K562 (cell line): ENCODE measurements around the gene MCL1. TPM values are rescaled to one million over a fixed set of nuclear protein-coding genes. Genes with fewer than 3 reads are reported as not detected.

Source experiments
- ATF4 ChIP-seq: fragments of 450-650 bp; formaldehyde crosslinking; IDR thresholded peaks from 2 replicates; pipeline ENCODE4 v1.4.0; 2022; ENCODE audit warnings: mild to moderate bottlenecking, moderate library complexity
- CBX1 ChIP-seq: sonication (generic); IDR thresholded peaks from 2 replicates; pipeline ENCODE4 v1.6.1; 2016; ENCODE audit warnings: antibody characterized with exemption, low read depth, mild to moderate bottlenecking
- CSDE1 ChIP-seq, 2 experiments: fragments of 450-650 bp; IDR thresholded peaks; 2 replicates each; pipeline ENCODE4 v1.6.1; 2016; ENCODE audit warnings: mild to moderate bottlenecking in 1 of 2
- ETV6 ChIP-seq, 3 experiments: fragments of 150-350 bp in 1 of 3; sonication (generic) in 1 of 3; formaldehyde crosslinking in 1 of 3; IDR thresholded peaks; 2 replicates each; pipeline versions ENCODE4 v1.6.1 to v1.8.0; 2014 to 2022; ENCODE audit warnings: borderline replicate concordance in 2 of 3, low read depth in 2 of 3, antibody characterized with exemption in 1 of 3, low read length in 1 of 3, mild to moderate bottlenecking in 1 of 3, missing genetic modification reagents in 1 of 3
- GTF2F1 ChIP-seq: IDR thresholded peaks from 2 replicates; pipeline ENCODE4 v1.6.1; 2011; ENCODE audit warnings: low read depth, low read length, improper control_type of control experiment
- JUN ChIP-seq, 2 experiments: sonication (generic) in 1 of 2; formaldehyde crosslinking in 1 of 2; IDR thresholded peaks; 2 replicates each; pipeline versions ENCODE4 v1.6.1 to v1.8.0; 2012 to 2022; ENCODE audit warnings: borderline replicate concordance in 2 of 2, mild to moderate bottlenecking in 2 of 2, improper control_type of control experiment in 1 of 2, low read depth in 1 of 2, low read length in 1 of 2, missing genetic modification reagents in 1 of 2
- MTA3 ChIP-seq: fragments of 450-650 bp; formaldehyde crosslinking; IDR thresholded peaks from 2 replicates; pipeline ENCODE4 v1.6.1; 2017; ENCODE audit warnings: mild to moderate bottlenecking, borderline replicate concordance
- MYBL2 ChIP-seq, 2 experiments: fragments of 450-650 bp in 1 of 2; sonication (generic) in 1 of 2; formaldehyde crosslinking in 1 of 2; IDR thresholded peaks; 2 replicates each; pipeline versions ENCODE4 v1.6.1 to v1.8.1; 2017 to 2022; ENCODE audit warnings: borderline replicate concordance in 1 of 2, inconsistent platforms in 1 of 2, low read depth in 1 of 2, mild to moderate bottlenecking in 1 of 2, missing genetic modification reagents in 1 of 2, moderate library complexity in 1 of 2
- TOE1 ChIP-seq, 2 experiments: fragments of 450-650 bp in 1 of 2; sonication (generic) in 1 of 2; formaldehyde crosslinking in 1 of 2; IDR thresholded peaks; 2 replicates each; pipeline versions ENCODE4 v1.7.1 to v1.8.0; 2016 to 2022; ENCODE audit warnings: borderline replicate concordance in 2 of 2, mild to moderate bottlenecking in 2 of 2, antibody characterized with exemption in 1 of 2, inconsistent platforms in 1 of 2, low read depth in 1 of 2, missing genetic modification reagents in 1 of 2, moderate library complexity in 1 of 2
- ZBTB34 ChIP-seq: fragments of 250-450 bp; sonication (Bioruptor Pico); IDR thresholded peaks from 2 replicates; pipeline ENCODE4 v1.8.0; 2021; ENCODE audit warnings: mild to moderate bottlenecking, moderate library complexity
- ZNF24 ChIP-seq: fragments of 450-650 bp; IDR thresholded peaks from 2 replicates; pipeline ENCODE4 v1.6.1; 2016
- ZNF280A ChIP-seq: fragments of 450-650 bp; IDR thresholded peaks from 2 replicates; pipeline ENCODE4 v1.6.1; 2018; ENCODE audit warnings: mild to moderate bottlenecking, low read depth; ENCODE audit not compliant: partially characterized antibody
- ZNF740 ChIP-seq, 3 experiments: fragments of 200-800 bp in 1 of 3; sonication (Bioruptor generic) in 1 of 3; sonication (generic) in 1 of 3; formaldehyde crosslinking in 1 of 3; IDR thresholded peaks; 2 replicates each; pipeline versions ENCODE4 v1.6.1 to v1.8.0; 2016 to 2022; ENCODE audit warnings: mild to moderate bottlenecking in 2 of 3, missing compliant biosample characterization in 2 of 3, missing genetic modification characterization in 2 of 3, missing genetic modification reagents in 1 of 3
- polyA plus RNA-seq, 8 experiments: library from polyadenylated mRNA; depleted of rRNA in 4 of 8; stranded (reverse) in 5 of 8; unstranded in 3 of 8; fragments of >200 nt; fragmentation: Nextera tagmentation in 2 of 8; fragmentation: Illumina TruSeq in 1 of 8; extraction: Ambion mirVana in 2 of 8; extraction: Trizol in 1 of 8; gene quantifications; 2 replicates each; pipeline versions ENCODE4 v1.2.1 to v1.2.3, GENCODE V29; 2011 to 2014; ENCODE audit warnings: inconsistent platforms in 1 of 8, missing spikeins in 1 of 8
- total RNA-seq, 7 experiments: library from RNA; depleted of rRNA in 6 of 7; stranded (reverse); fragments of >200 nt in 6 of 7; fragmentation: Illumina TruSeq in 2 of 7; extraction: Trizol in 2 of 7; gene quantifications; 2 replicates each; pipeline versions ENCODE4 v1.2.1 to v1.2.3, GENCODE V29; 2011 to 2021; ENCODE audit warnings: low replicate concordance in 1 of 7
- TF ChIP-seq, protein P1 (sequence below), 2 experiments: fragments of 200-800 bp in 1 of 2; sonication (Bioruptor generic) in 1 of 2; sonication (generic) in 1 of 2; formaldehyde crosslinking in 1 of 2; IDR thresholded peaks in 1 of 2; conservative IDR thresholded peaks in 1 of 2; 2 replicates each; pipeline versions ENCODE4 v1.5.0 to v1.6.1; 2016 to 2020; ENCODE audit warnings: missing compliant biosample characterization in 1 of 2, missing genetic modification characterization in 1 of 2, missing genetic modification reagents in 1 of 2
- TF ChIP-seq, protein P2 (sequence below), 2 experiments: fragments of 450-650 bp in 1 of 2; sonication (generic) in 1 of 2; formaldehyde crosslinking in 1 of 2; IDR thresholded peaks in 1 of 2; conservative IDR thresholded peaks in 1 of 2; 2 replicates each; pipeline versions ENCODE4 v1.6.1 to v1.8.1; 2016 to 2023; ENCODE audit warnings: mild to moderate bottlenecking in 2 of 2, moderate library complexity in 2 of 2, inconsistent platforms in 1 of 2, missing genetic modification reagents in 1 of 2

MCL1 gene
- total and polyA plus RNA-seq, 9 of the 15 experiments (the other 6 are each of a cell fraction or from before 2014, with no cell fraction given): 27.1 to 224 (median 138) TPM

DNA sequence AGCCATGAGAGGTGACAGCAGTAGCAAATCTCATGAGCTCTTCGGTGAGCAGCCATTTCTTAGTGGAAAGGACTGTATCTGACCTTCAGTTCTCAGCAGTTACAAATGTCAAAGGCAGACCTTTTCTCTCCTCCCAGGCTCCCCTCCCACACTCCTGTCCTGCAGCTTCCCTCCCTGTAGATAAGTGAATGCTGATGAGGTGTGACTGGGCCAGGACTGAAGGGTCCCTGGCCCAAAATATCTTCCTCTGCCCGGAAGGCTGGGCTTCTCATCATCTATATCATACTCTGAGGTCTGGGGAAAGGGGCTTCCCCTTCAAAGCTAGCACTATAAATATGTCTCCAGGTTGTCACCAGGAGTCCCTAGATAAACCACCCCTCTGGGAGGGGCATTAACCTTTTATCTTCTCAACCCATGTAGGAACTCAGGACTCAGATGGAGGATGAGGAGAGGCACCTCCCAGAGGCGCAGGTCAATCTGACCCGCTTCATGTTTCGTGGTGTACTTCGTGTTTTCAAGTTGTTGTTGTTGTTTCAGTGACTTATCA is 33.9 kb downstream of the MCL1 start (continued):
- 0 out of 4 replicates have a peak, but pooled peaks of 1 of the 2 experiments have one; percentile 39 for TF ChIP-seq ETV6 (IDR thresholded peaks at IDR 0.05; ENCODE audit: borderline replicate concordance in 1 of 2, low read depth in 2 of 2, low read length in 1 of 2)
- TF ChIP-seq ETV6 (CRISPR knock-in tag; IDR thresholded peaks at IDR 0.05; ENCODE audit: borderline replicate concordance): no peak
- no peak for TF ChIP-seq ZBTB34 (CRISPR knock-in tag)
- TF ChIP-seq CBX1: no peak
- TF ChIP-seq GTF2F1: no peak
- no peak for TF ChIP-seq ATF4
- TF ChIP-seq ZNF740 (CRISPR knock-in tag; IDR thresholded peaks at IDR 0.05): no peak
- TF ChIP-seq ZNF740 (tag; IDR thresholded peaks at IDR 0.05): peak in 1 of 2 experiments; percentile 67; a peak in 1 of 4 replicates
- TF ChIP-seq CSDE1 (IDR thresholded peaks at IDR 0.05): no peak
- TF ChIP-seq ZNF24: no peak
- no peak for TF ChIP-seq ZNF280A
- TF ChIP-seq, protein P1, sequence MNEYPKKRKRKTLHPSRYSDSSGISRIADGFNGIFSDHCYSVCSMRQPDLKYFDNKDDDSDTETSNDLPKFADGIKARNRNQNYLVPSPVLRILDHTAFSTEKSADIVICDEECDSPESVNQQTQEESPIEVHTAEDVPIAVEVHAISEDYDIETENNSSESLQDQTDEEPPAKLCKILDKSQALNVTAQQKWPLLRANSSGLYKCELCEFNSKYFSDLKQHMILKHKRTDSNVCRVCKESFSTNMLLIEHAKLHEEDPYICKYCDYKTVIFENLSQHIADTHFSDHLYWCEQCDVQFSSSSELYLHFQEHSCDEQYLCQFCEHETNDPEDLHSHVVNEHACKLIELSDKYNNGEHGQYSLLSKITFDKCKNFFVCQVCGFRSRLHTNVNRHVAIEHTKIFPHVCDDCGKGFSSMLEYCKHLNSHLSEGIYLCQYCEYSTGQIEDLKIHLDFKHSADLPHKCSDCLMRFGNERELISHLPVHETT (CRISPR knock-in tag; conservative IDR thresholded peaks at IDR 0.05 in 1 of 2, IDR thresholded peaks at IDR 0.05 in 1 of 2): no peak; a peak in 1 of 4 replicates
- peak; percentile 93 for TF ChIP-seq MTA3
- no peak for TF ChIP-seq MYBL2 (IDR thresholded peaks at IDR 0.05; ENCODE audit: low read depth)
- no peak for TF ChIP-seq MYBL2 (CRISPR knock-in tag; IDR thresholded peaks at IDR 0.05; ENCODE audit: borderline replicate concordance)
- TF ChIP-seq JUN (IDR thresholded peaks at IDR 0.05; ENCODE audit: borderline replicate concordance, low read depth, low read length): 0 out of 2 replicates have a peak, but pooled peaks have one; percentile 25
- TF ChIP-seq JUN (CRISPR knock-in tag; IDR thresholded peaks at IDR 0.05; ENCODE audit: borderline replicate concordance): no peak
- TF ChIP-seq TOE1 (IDR thresholded peaks at IDR 0.05; ENCODE audit: borderline replicate concordance): peak; percentile 68
- no peak for TF ChIP-seq TOE1 (CRISPR knock-in tag; IDR thresholded peaks at IDR 0.05; ENCODE audit: borderline replicate concordance, low read depth)
- TF ChIP-seq, protein P2, sequence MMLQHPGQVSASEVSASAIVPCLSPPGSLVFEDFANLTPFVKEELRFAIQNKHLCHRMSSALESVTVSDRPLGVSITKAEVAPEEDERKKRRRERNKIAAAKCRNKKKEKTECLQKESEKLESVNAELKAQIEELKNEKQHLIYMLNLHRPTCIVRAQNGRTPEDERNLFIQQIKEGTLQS (IDR thresholded peaks at IDR 0.05): peak; percentile 43; the same call in 1 of the 2 replicates
- TF ChIP-seq, protein P2 (CRISPR knock-in tag; conservative IDR thresholded peaks at IDR 0.05): no peak; the same call in 1 of the 2 replicates
